ENCODE measurements around the gene FOXF1. TPM values are rescaled to one million over a fixed set of nuclear protein-coding genes. Genes with fewer than 3 reads are reported as not detected.

The FOXF1 gene
- total and polyA plus RNA-seq, 8 donors, result 15.7 to 37.9 (median 22.3) TPM

DNA sequence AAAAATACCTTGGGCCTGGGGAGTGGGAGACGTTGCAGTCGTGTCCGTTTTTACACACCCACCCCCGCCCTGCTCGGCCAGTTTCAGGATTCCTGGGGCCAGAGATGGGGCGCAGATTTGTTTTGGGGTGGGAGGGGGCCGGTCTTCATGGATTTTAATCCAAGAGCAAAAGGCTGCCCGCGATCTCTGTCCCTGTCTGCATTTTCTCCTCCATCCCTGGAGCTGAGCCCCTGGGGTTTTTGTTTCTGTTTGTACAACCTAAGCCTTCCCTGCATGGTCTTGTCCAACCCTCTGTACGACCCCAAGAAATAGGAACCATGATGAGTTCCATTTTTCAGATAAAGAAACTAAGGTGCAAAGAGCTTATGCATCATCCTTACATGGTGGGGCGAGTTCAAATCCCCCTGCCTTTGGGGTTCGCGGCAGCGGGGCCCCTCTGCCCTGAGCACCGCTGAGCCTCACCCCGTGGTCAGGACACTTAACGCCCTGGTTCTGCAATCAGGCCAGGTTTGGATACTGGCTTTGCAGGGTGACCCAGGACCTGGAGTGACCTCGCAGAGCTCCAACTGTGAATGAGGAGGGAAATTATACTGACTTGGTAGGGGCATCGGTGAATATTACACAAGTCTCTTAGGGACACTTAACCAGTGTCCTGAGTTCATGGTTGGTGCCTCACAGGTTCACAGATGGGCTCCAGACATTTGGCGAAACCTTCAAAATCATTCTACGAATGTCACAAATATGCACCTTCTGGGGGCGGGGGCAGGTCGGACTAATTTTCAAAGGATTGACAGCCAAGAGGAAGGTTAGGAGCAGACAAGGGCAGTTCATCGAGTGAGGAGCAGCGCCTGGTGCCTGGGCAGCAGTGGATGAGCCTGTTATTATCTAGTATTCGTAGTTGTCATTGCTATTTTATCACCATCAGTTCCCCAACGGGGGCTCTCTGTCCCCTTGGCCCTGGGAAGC is 4.1 kb upstream of the FOXF1 start:
- Histone ChIP-seq H3K27me3 (peaks cover 0 to 100% (median 94%) of the 10 kb centered on the region in 3 donors), H3K36me3 (peaks cover 0 to 5% (median 0%) of the 10 kb centered on the region in 4 donors), H3K4me3 (peak overlapping the region; percentile 53 to 73 (median 66)), H3K9me3 (no peaks in the 10 kb centered on the region), H3K4me1 (peaks cover 24 to 65% (median 43%) of the 10 kb centered on the region in 4 donors), H3K27ac (peak overlapping the region; percentile 34 to 99 (median 91))
- TF ChIP-seq, protein P1, sequence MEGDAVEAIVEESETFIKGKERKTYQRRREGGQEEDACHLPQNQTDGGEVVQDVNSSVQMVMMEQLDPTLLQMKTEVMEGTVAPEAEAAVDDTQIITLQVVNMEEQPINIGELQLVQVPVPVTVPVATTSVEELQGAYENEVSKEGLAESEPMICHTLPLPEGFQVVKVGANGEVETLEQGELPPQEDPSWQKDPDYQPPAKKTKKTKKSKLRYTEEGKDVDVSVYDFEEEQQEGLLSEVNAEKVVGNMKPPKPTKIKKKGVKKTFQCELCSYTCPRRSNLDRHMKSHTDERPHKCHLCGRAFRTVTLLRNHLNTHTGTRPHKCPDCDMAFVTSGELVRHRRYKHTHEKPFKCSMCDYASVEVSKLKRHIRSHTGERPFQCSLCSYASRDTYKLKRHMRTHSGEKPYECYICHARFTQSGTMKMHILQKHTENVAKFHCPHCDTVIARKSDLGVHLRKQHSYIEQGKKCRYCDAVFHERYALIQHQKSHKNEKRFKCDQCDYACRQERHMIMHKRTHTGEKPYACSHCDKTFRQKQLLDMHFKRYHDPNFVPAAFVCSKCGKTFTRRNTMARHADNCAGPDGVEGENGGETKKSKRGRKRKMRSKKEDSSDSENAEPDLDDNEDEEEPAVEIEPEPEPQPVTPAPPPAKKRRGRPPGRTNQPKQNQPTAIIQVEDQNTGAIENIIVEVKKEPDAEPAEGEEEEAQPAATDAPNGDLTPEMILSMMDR (IDR thresholded peaks at IDR 0.05), result no peak
- TF ChIP-seq EP300 (IDR thresholded peaks at IDR 0.05) (no peak), POLR2A (IDR thresholded peaks at IDR 0.05) (no peak), POLR2AphosphoS5 (IDR thresholded peaks at IDR 0.05) (no peak)
- 9 to 14% (median 11%) methylated on average over 25 to 27 of the region's 27 CpGs for WGBS, 5 donors
- peak in 1 of 2 donors; percentile 11 for DNase-seq
- intact Hi-C loops (cut with DNase I; ENCODE audit: low total_unique reads), result loop anchor here (10.0 kb wide), 1 partner anchor 161 kb away; no protein-coding TSS in a partner anchor

DNA sequence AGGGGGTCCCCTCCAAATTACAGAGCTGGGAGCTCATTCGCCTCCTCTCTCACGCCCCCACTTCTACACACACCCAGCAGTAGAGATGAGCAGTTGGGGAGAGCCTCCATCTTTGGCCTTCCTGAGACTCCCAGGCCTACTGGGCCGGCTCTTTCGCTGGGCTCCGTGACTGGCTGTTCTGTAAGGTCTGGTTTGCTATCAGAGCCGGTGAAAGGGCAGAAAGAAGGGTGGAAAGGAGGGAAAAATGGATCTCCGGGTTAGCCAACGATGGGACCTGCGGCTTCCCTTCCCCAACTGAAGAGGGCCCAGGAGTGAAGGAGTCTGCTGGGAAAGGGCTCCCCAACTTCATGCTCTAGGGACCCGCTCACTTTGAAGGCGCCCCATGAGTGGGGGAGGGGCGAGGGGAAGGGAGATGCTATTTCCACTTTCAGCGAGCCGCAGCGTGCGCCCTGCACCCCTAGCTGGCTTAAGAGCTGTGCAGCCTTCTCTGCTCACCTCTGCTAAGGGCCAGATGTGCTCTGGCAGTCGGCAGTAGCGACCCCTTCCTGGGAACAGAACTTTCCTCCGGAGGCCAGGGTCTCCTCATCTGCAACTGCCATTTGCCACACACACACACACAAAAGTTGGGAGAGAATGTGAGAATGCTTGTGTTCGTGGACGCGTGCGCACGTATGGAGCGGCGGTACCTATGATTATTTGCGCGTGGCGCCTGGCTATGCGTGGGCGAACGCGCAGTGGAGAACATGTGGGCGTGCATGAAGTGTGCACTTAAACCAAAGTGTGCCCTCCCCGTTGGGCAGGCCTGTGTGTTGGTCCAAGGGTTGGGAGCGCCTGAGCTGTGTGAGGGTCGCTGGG is 2.9 kb upstream of the FOXF1 start:
- Histone ChIP-seq H3K27me3 (peaks cover 0 to 100% (median 96%) of the 10 kb centered on the region in 3 donors), H3K4me3 (peak overlapping the region; percentile 53 to 73 (median 66)), H3K27ac (peak overlapping the region; percentile 86 to 99 (median 91)), H3K9me3 (no peaks in the 10 kb centered on the region), H3K36me3 (peaks cover 0 to 12% (median 0%) of the 10 kb centered on the region in 4 donors), H3K4me1 (peaks cover 24 to 64% (median 45%) of the 10 kb centered on the region in 4 donors)
- WGBS, 5 donors, result 12 to 16% (median 14%) methylated on average over 30 to 37 of the region's 37 CpGs
- peak in 1 of 2 donors; percentile 38 for DNase-seq
- intact Hi-C loops (cut with DNase I; ENCODE audit: low total_unique reads), result loop anchor here (10.0 kb wide), 1 partner anchor 163 kb away; no protein-coding TSS in a partner anchor
- TF ChIP-seq POLR2AphosphoS5 (IDR thresholded peaks at IDR 0.05) (peak in 1 of 3 donors; percentile 26), POLR2A (IDR thresholded peaks at IDR 0.05) (no peak)

DNA sequence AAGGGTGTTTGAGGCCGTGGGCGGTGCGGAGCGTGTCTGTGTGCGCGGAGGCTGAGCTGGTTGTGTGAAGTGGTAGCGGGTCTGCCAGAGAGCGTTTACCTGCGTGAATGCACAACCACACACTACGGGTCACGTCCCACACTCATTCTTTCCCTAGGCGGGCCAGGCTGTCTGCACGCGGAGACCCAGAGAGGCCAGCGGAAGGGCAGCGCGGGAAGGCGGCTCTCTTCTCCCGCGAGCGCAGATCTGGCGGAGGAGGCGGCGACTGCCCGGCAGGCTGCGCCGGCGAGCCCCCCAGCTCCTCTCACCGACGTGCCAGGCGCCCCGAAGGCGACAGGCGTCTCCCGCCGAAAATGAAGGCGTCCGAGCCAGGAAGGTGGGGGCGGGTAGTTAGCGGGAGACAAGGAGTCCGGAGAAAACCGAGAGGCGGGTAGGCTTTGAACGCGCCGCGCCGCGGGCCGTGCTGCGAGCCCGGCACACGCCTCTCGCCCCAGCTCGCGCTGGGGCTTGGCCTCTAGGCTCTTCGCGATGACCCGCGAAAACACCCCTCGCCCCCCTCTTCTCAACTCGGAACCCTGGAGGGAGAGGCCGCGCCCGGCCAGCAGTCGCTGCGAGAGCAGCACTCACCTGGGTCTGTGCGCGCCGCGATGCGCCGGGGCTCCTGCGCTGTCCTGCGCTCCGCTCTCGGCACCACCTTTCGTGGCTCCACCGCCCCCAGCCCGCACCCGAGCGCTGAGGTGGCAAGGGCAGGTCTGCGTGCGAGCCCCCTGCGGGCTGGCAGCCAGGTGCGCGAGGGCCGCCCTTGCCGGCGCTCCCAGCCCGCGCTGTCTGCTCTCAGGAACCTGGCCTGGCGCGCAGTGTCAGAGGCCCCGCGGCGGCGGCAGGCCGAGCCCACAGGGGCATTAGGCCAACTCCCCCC is 2.0 kb upstream of the FOXF1 start:
- peaks cover 24 to 64% (median 45%) of the 10 kb centered on the region in 4 donors for H3K4me1 ChIP-seq
- intact Hi-C loops (cut with DNase I; ENCODE audit: low total_unique reads), result loop anchor here (10.0 kb wide), 1 partner anchor 163 kb away; no protein-coding TSS in a partner anchor
- peak in 1 of 2 donors; percentile 66 for DNase-seq
- 1 to 5% (median 4%) methylated on average over 59 to 99 of the region's 99 CpGs for WGBS, 5 donors
- peak overlapping the region; percentile 53 to 73 (median 66) for H3K4me3 ChIP-seq
- H3K9me3 ChIP-seq, result no peaks in the 10 kb centered on the region
- H3K36me3 ChIP-seq, result peaks cover 0 to 21% (median 0%) of the 10 kb centered on the region in 4 donors
- TF ChIP-seq EP300 (IDR thresholded peaks at IDR 0.05) (no peak), POLR2AphosphoS5 (IDR thresholded peaks at IDR 0.05) (peak in 2 of 3 donors; percentile 13 to 18)
- H3K27ac ChIP-seq, result peak overlapping the region; percentile 86 to 99 (median 91)
- H3K27me3 ChIP-seq, result peaks cover 0 to 100% (median 96%) of the 10 kb centered on the region in 3 donors

DNA sequence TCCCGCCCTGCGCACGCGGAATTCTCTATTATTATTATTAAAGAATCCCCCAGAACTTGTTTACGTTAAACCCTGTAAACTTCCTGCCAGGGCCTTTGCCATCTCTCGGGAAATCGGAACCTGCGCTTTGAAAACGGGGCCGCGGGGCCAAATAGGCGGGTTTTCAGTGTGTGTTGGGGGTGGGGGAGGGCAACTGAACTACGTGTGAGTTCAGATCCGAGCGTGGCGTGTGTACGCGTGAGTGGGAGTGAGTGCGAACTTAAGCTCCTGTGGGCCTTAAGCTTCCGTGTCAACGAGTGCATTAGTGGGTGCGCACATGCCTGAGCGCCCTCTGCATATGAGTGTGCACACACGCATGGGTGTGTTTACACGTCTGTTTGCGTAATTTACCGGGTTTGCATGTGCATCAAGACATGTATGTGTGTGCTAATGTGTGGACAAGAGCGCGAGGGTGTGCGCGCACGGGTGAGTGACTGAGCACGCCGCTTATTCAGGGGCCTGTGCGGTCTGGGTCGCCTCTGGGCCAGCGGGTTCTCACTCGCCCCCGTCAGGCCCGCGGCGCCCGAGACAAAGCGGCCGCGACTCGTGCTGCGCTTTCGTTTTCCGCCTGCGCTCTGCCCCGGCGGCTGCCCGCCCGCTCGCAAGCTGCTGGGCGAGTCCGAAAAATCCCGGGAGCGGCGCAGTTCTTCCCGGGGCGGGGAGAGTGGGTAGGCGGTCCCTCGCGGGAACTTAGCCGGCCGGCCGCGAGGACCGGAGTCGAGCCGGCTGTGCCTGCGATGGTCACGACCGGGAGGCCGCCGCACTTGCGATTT is 1.2 kb upstream of the FOXF1 start:
- Histone ChIP-seq H3K27ac (peak overlapping the region; percentile 86 to 99 (median 91)), H3K4me1 (peaks cover 24 to 64% (median 45%) of the 10 kb centered on the region in 4 donors), H3K9me3 (no peaks in the 10 kb centered on the region), H3K27me3 (peaks cover 0 to 100% (median 96%) of the 10 kb centered on the region in 3 donors), H3K36me3 (peaks cover 0 to 28% (median 0%) of the 10 kb centered on the region in 4 donors), H3K4me3 (peak overlapping the region; percentile 53 to 73 (median 66))
- TF ChIP-seq, protein P1 (IDR thresholded peaks at IDR 0.05), result no peak
- TF ChIP-seq EP300 (IDR thresholded peaks at IDR 0.05), result no peak
- no peak for TF ChIP-seq POLR2A (IDR thresholded peaks at IDR 0.05)
- TF ChIP-seq POLR2AphosphoS5 (IDR thresholded peaks at IDR 0.05), result peak; percentile 18 to 50 (median 44)
- 0 to 1% (median 1%) methylated on average over 67 to 79 of the region's 79 CpGs for WGBS, 5 donors
- DNase-seq, result peak in 1 of 2 donors; percentile 84
- intact Hi-C loops (cut with DNase I; ENCODE audit: low total_unique reads), result loop anchor here (10.0 kb wide), 1 partner anchor 164 kb away; no protein-coding TSS in a partner anchor
